Measurements from ENCODE around the gene FCMR.
A peak's percentile ranks its signal among the peaks of the same experiment; 100 is the strongest.

Gene FCMR, protein sequence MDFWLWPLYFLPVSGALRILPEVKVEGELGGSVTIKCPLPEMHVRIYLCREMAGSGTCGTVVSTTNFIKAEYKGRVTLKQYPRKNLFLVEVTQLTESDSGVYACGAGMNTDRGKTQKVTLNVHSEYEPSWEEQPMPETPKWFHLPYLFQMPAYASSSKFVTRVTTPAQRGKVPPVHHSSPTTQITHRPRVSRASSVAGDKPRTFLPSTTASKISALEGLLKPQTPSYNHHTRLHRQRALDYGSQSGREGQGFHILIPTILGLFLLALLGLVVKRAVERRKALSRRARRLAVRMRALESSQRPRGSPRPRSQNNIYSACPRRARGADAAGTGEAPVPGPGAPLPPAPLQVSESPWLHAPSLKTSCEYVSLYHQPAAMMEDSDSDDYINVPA

DNA sequence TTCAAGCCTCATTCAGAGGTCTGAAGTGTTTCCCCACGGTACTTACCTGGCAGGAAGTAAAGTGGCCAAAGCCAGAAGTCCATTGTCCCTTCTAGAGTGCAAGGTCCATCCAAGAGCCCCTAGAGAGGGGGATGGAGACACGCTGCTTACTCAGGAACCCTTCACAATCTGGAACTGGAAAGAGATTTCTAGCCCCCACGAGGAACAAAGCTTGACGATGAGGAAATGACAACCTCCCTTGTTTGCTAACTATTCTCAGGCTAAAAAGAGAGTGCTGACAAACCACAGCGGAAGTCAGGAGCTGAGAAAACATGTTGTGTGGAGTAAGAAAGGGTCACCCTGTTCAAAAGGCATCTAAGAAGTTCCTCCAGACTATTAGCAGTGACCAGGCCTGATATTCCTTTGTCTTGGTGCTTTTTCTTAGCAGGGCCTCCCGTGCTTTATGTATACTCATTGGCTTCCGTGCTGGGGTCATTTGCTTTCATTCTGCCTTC lies at the start of gene FCMR:
TSS of gene FCMR (minus strand) at position 170 of the 494 bp plus-strand sequence. CDS start at position 83, 87 bp downstream.
- no peak for DNase-seq (ENCODE audit: low read depth)

DNA sequence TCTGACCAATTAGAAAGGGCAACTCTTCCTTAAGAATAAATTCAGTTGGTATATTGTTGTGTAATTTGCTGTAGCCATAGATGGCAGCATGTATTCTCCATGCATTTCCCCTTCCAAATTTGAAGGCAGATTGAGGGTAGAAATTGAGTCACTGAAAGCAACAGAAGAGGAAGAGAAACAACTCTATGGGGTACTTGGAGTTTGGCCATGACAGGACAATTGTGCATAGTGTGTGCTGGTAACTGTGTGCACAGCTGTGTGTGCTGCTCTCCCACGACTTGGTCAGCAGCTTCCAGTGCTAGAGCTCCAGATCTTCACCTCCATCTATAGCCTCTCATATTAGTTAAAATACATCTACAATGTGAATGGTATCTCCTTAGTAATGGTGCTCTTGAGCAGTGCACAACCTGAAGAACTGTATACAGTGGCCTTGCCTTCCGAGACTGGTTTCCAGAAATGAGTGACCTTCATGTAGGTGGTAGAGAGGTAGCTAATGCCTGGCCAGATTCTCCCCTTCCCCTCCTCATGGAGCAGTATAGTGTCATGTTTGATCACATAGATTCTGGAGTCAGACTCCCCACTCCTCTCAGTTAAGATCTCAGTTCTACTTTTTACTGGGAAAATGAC lies 49.4 kb upstream of the FCMR start:
- no peak for DNase-seq (ENCODE audit: low read depth)

DNA sequence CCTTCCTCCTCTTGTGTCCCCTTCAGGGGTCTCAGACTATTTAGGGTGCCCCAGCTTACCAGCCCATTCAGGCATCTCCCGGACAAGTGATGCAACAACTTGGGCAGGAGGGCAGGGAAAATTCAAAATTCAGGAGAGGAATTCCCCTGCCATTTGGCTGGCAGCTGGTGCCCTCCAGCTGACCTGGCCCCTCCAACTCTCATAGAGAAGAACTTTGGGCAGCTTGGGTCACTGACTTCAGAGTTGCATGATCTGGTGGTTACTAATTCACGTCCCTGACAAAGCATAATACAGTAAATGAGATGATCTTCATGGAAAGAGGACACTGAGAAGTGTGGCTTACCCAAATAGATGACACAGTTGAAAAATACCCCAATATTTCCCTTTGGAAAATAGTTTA lies 48.7 kb upstream of the FCMR start, which contains the start of gene FCAMR:
TSS of gene FCAMR (minus strand) at position 15 of the 400 bp plus-strand sequence. CDS start 335 bp downstream, outside the sequence.
- DNase-seq (ENCODE audit: low read depth), result no peak

DNA sequence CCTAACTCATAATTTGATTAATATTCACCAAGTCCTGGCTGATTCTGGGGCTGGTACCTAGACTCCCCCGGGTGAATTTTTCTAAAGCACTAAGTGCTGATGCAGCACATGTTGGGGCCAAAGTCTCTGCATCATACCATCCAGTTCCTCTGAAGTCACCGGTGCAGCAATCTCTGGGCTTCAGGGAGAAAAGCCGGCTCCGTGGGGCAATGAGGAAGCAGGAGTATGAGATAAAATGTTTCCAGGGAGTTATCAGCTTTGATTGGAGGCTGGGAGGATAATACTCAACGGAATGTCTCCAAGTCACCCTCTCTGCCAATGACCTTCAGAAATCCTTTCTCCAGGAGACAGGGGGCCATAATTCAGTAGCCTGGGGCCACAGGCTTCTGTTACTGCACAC lies 47.3 kb upstream of the FCMR start:
- DNase-seq (ENCODE audit: low read depth), result no peak

DNA sequence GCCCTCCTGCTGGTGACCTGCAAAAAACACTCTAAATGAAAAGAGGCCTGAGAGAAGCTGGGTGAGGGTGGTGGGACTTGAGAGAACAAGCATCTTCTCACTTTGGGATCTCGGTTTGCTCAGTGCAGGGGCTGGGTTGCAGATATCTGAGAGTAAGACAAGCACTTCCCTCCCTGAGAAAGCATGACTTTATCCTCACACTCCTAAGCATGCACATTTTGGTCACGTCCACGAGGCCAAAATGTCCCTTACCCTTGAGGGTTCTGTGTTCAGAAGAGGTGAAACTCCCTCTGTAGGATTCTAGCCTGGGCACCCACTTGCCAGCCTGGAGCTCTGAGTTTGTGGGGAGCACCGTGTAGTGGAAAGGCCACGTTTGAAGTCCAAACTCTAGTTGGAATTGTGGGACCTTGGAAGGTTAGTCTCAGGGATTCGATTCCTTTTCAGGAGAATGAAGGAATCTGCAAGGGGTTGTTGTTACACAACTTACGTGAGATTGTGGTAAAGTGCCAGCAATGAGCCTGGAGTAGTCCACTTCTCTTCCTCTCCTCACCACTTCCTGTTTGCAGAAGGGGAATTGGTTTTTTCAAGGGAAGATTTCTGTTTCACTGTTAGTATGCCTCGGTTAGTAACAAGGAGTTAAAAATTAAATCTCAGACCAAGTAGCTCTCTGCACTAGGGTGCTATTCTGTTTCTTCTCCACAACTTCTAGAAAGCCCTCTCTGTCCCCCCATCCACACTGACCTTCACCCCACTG lies 45.5 kb upstream of the FCMR start:
- DNase-seq (ENCODE audit: low read depth), result peak; percentile 35

DNA sequence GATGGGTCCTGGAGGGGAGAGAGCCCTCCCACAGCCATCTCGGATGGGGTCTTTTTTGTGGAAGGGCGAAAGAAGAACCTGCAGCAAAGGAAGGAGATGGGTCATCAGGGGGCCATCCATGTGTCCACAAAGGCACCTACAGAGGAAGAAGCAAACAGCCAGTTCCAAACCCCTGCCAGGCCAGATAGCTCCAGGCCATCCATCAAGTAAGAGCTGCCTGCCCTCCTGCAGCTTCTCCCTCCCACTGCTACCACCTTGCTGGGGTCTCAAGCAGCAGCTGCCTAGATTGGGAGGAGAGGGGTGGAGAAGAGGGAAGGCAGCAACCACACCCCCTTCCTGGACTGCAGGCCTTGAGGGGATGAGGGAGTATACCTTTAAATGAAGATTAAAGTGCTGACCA lies 44.0 kb upstream of the FCMR start:
- DNase-seq (ENCODE audit: low read depth), result no peak

DNA sequence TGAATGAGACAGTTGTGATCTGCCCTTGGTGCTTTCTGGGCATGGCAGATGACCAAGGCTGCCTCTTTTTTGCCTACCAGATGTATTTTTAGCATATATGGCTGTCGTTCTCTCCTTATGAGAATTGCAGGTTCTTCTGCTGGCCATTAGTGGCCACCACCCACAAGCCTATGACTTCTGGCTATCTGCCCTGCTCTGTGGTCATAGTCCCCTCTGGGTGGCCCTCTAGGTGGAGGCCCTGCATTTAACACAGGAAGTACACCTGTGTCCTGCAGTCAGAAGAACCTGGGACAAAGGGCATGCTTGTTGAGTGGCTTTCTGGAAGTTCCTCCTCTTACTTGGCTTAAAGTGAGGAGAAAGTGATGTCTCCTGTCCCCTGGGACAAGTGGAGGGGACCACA lies 42.0 kb upstream of the FCMR start:
- DNase-seq (ENCODE audit: low read depth), result no peak

DNA sequence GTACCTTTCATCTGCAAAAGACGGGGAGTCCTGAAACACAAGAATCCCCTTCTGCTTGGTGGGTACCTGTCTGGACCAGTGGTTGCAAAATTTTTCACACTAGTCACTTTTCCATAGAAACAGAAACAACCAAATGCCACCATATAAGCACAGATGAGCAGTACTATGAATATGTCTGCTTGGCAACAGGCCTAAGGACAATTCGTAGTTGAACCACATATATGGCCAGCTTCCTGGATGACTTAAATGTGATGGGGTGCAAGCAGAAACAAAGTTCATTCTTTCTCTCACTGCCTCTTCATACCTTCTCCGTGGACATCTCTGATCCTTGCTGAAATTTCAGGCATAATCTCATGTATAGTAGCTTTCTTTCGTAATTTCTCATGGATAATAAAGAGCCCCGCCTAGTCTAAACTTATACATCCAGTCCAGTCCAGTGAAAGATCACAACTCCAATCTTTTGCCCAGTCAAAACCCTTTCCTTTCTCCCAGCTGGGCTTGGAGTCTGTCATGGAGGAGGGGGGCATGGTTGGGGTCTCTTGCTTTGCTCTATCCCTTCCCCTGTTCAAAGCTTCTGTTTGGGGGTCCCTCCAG lies 41.5 kb upstream of the FCMR start:
- peak; percentile 11 for DNase-seq (ENCODE audit: low read depth)

DNA sequence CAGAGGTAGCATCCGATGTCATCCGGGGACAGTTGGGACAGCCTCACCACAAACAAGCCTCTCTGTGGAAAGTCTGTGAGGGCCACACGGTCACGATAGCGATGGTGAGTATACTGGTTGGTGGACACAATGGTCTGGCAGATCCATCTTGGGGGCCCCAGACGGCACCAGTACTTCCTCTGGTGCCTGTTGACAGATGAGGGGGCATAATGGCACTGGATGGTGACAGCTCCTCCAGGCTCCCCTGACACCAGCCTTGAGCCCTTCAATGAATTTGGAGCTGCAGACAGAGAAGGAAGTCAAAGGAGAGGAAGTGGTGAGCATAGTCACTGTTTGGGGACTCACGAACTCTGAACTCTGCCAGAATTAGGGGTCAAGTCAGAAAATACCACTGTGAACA lies 40.5 kb upstream of the FCMR start:
- no peak for DNase-seq (ENCODE audit: low read depth)

DNA sequence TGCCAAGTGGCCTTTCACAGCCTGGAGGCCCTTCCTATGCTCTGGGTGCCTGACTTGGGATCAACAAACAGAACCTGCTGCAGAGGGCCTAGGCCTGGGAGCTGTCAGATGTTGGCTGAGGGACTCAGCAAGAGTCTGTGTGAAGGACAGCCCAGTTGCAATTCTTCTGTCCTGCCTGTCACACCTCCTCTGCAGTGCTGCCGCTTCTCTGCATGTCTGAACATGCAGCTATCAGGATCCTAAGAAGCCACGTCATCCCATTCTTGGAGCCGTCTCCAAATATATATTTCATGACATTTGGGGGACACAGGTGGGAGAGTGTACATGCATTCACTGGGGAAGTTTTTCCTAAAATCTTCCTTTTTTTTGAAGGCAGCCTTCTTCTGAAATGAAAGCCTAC lies 39.9 kb upstream of the FCMR start:
- DNase-seq (ENCODE audit: low read depth), result no peak

DNA sequence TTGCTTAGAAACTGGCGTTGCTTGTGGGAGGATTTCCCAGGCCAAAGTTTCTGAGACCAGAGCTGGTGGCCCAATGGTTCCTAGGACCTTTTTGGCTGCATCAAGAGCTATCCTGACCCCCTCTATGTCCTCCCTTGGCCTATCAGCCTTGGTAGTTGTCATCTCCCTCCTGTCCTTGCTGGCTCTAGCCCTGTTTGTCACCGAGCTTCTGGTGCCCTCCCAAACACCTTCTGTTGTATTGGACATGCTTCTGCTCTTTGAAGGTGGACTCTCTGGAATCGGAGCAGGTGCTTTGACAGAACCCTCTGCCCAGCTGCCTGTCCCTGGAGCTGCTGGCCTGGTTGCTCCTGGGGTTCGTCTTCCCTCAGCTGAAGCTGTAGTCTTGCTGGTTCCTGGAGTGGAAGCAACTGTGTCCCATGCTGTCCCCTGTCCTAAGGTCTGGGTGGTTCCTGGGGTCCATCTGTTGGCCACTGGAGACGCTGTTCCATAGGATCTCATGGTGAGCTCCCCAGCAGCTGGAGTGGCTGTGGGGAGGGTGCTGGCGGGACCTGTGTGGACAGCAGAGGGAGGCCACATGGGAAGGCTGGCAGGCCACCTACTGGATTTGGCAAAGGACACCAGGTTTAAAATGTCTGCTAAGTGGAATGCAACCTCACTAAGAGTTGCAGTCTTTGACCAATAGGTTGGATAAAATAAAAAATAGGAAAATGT lies 39.1 kb upstream of the FCMR start:
- no peak for DNase-seq (ENCODE audit: low read depth)

DNA sequence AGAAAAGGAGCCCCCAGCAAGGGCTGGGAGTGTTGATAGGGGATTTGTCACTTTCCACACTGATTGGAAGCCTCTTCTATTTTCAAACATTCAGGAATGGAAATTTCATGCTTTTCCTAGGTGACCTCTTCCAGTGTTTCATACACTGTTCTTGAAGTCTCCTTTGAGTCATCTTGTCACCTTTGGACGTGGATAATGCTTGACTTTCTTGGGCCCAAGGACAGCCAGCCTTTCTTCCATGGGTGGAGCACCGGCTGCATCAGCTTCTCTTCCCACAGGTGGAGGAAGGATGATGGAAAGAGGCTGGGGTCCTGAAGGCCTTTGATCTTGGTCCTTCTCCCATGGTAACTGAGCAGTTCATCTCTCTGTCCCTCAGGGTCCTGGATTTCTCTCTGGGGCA lies 36.4 kb upstream of the FCMR start:
- no peak for DNase-seq (ENCODE audit: low read depth)

DNA sequence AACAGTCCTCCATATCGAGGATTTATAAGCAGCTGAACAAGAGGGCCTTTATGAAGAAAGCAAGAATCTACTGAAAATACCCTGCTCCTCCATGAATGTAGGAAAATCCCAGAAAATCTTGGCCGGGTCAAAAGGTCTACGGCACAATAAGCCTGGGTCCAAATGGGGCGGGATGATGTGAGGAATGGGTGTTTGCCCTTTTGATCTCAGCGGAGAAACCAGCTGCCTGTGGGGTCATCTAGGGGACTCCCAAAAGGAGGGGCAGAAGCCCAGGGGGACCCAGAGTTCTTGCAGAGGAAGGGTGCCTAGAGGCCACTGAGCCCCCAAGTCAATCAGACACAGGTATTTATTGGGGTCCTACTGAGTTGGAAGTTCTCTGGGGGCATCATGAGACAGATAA lies 35.9 kb upstream of the FCMR start:
- DNase-seq (ENCODE audit: low read depth), result no peak

DNA sequence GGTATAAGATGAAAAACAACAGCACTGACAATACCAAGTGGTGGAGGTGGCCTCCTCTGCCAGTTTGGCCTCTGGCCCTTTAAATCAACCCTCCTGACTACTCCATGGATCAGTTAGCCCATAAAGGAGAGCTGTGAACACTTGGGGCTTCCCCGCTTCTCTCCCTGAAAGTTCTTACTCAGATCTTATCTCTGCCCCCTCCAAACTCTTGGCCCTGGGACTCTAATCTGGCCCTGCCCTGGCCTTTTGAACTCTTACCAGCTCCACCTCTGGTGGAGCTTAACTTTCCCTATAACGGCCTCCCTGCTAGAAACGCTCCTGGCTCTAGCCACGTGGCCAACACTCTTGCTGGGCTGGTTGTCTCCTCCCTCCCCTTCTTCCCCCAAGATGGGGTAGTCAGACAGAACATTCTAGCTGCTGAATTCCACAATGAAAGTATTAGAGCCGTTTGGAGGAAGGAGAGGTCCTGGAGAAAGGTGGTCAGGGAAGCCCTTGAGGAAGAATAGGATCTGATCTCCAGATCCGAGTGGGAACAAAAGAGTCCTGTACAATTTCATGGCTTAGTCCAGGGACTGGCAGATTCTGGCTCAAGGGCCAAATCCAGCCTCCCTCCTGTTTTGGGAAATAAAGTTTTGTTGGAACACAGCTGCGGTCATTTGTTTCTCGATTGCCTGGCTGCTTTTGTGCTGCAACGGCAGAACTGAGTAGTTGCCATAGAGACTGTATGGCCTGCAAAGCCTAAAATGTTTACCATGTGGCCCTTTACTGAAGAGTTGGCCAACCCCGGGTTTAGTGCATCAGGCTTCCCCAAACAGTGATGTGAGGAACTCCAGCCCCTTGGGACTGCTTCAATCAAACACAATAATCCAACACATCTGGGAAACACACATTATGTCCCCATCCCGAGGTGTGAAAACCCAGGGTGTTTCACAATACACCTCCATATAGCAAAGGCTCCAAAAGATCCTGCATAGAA lies 34.0 kb upstream of the FCMR start:
- DNase-seq (ENCODE audit: low read depth), result no peak

DNA sequence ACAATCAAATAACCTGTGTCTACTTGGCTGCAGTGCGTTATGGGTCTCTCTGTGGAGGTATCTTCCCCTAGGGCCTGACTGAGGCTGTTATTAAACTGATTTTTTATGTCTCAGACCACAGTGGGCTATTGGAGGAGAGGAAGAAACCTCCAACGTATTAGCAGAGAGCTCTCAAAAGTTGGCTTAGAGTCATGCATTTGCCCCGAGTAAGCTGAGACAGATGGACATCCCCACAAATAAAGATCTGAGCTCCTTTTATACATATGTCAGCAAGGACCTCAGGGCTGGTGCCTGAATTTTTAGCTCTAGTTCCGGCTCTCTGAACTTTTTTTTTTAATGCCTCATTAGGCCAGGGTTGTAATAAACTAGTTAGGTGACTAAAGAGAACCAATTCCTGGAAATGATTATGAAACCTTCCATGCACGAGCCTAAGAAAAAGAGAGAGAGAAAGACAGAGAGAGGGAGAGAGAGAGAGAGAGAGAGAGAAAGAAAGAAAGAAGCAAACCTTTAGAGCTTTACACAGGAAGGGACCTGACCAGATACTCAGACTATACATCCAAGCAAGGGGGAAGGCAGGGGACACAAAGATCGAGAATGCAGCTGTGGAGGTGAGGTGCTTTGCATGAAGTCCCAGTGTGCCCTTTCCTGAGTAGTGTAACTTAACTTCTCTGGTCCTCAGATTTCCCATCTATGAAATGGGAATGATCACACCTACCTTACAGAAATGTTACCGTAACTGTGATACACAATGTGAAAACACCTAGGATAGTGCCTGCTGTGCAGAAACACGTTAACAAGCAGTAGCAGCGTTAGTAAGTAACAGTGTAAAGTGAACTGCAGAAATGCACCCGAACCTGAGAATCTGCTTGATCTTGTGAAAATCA lies 33.0 kb upstream of the FCMR start:
- no peak for DNase-seq (ENCODE audit: low read depth)

DNA sequence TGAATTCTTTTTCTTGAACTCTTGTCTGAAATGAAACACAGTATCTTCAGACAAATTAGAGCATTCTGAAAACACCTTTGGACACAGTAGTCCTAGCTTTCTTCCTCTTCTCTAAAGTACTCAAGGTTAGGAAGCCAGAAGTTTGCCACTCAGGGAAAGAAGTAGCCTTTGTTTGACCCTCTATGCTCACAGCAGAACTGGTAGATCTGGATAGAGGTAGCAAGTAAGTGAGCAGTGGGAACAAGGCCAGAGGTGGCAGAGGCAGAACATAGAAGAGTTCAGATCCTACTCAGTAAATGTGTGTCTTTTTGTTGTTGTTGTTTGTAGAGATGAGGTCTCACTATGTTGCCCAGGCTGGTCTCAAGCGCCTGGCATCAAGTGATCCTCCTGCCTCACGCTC lies 31.9 kb upstream of the FCMR start:
- no peak for DNase-seq (ENCODE audit: low read depth)

DNA sequence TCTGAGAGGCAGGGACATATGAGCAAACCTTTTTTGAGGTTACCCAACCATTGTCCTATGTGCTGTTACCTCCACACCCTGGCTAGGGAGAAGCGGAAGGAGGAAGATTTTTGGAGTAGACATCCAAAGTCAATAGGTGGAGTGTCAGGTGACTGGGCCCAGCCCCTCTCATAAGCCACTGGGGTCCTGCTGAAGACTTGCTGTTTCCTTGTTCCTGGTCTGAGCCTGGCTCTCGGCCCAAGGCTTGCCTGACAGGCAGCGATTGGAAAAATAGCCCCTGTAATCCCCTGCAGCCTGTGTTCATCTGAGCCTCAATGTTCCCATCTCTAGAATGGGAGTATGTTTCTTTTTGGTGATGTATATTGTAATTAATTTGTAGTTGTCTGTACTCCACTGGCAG lies 31.4 kb upstream of the FCMR start:
- no peak for DNase-seq (ENCODE audit: low read depth)

DNA sequence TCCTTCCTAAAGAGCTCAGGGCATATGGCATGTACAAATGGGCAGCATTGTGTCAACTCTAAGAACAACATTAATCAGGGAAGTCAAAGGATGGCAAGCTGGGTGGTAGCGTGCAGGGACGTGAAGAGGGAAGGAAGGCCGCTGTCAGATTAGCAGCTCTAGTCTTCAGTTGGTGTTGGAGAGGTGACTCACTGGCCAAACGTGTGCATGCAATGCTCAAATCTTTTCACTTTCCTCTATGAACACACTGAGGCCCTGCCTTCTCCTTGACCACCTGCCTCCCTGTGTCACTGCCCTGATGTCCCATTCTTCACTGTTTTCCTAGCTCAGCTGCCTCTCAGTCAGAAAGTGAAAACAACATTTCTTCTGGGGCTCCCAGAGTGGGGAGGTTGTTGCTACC lies 30.4 kb upstream of the FCMR start:
- DNase-seq (ENCODE audit: low read depth), result peak; percentile 6

DNA sequence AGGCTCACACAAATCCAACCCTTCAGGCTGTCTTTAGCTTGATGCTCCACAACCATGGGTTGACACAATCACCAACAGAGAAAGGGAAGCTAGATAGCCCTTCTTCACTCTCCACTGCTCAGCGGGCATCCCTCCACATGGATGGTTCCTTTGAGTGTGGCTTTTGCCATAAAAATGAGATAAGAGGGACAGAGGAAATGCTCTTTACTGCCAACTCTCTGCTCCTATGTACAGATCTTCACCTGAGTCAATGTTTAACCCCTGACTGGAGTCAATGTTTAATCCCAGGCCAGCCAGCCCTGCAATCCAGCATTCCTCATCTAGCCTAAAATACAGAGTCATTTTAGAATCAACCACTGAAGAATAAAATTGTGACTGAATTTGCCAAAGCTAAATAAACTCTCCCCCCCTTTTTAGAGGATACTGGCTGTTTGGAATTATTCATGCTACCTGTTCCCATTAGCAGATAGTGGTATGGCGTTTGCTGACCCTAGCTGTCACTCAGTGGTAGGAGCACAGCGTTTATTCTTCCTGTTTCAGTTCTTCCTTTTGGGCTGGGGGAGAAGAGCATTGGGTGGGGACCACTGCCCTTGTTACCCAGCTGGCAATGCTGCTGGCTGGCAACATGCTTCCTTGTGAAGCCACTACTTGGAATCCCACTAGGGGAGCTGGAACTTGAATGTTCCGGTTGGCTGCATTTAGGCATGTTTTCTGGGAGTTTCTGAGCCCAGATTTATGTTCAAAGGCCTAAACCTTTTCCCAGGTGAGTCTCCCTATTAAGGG lies 29.8 kb upstream of the FCMR start:
- no peak for DNase-seq (ENCODE audit: low read depth)

Measured in ELR (cell line).